Measurements from ENCODE around the gene SF3B4. TPM values are rescaled to one million over a fixed set of nuclear protein-coding genes. Genes with fewer than 3 reads are reported as not detected.

The SF3B4 gene
- total and polyA plus RNA-seq, 2 of the 13 experiments (the other 11 are each of a cell fraction or from before 2014, with no cell fraction given), result 13.8 to 14.8 TPM

GRCh38 chr1:149885339-149886120 lies 42.1 kb downstream of the SF3B4 start (continued):
- TF ChIP-seq, protein P1, sequence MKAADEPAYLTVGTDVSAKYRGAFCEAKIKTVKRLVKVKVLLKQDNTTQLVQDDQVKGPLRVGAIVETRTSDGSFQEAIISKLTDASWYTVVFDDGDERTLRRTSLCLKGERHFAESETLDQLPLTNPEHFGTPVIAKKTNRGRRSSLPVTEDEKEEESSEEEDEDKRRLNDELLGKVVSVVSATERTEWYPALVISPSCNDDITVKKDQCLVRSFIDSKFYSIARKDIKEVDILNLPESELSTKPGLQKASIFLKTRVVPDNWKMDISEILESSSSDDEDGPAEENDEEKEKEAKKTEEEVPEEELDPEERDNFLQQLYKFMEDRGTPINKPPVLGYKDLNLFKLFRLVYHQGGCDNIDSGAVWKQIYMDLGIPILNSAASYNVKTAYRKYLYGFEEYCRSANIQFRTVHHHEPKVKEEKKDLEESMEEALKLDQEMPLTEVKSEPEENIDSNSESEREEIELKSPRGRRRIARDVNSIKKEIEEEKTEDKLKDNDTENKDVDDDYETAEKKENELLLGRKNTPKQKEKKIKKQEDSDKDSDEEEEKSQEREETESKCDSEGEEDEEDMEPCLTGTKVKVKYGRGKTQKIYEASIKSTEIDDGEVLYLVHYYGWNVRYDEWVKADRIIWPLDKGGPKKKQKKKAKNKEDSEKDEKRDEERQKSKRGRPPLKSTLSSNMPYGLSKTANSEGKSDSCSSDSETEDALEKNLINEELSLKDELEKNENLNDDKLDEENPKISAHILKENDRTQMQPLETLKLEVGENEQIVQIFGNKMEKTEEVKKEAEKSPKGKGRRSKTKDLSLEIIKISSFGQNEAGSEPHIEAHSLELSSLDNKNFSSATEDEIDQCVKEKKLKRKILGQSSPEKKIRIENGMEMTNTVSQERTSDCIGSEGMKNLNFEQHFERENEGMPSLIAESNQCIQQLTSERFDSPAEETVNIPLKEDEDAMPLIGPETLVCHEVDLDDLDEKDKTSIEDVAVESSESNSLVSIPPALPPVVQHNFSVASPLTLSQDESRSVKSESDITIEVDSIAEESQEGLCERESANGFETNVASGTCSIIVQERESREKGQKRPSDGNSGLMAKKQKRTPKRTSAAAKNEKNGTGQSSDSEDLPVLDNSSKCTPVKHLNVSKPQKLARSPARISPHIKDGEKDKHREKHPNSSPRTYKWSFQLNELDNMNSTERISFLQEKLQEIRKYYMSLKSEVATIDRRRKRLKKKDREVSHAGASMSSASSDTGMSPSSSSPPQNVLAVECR (CRISPR knock-in tag; IDR thresholded peaks at IDR 0.05; ENCODE audit: borderline replicate concordance), result peak; percentile 14; the same call in 1 of the 2 replicates
- TF ChIP-seq RBFOX2 (IDR thresholded peaks at IDR 0.05; ENCODE audit: low read depth, low read length) (peak; percentile 75; the same call in 1 of the 2 replicates), KLF12 (CRISPR knock-in tag; IDR thresholded peaks at IDR 0.05; ENCODE audit: borderline replicate concordance) (0 out of 2 replicates have a peak, but pooled peaks have one; percentile 11), ZNF883 (CRISPR knock-in tag; IDR thresholded peaks at IDR 0.05; ENCODE audit: not compliant biosample characterization) (peak; percentile 38), THAP11 (CRISPR knock-in tag; IDR thresholded peaks at IDR 0.05) (0 out of 2 replicates have a peak, but pooled peaks have one; percentile 4), REXO4 (CRISPR knock-in tag; IDR thresholded peaks at IDR 0.05; ENCODE audit: borderline replicate concordance) (no peak), ZNF670 (CRISPR knock-in tag; IDR thresholded peaks at IDR 0.05; ENCODE audit: borderline replicate concordance) (0 out of 2 replicates have a peak, but pooled peaks have one; percentile 32), TFAP4 (IDR thresholded peaks at IDR 0.05; ENCODE audit: borderline replicate concordance, low read depth) (peak; percentile 22; the same call in 1 of the 2 replicates), TSC22D2 (CRISPR knock-in tag; IDR thresholded peaks at IDR 0.05; ENCODE audit: borderline replicate concordance) (0 out of 2 replicates have a peak, but pooled peaks have one; percentile 10), NFYC (CRISPR knock-in tag; IDR thresholded peaks at IDR 0.05) (peak; percentile 70), ZNF878 (CRISPR knock-in tag; IDR thresholded peaks at IDR 0.05) (0 out of 2 replicates have a peak, but pooled peaks have one; percentile 25), NPAS2 (CRISPR knock-in tag; IDR thresholded peaks at IDR 0.05; ENCODE audit: borderline replicate concordance) (no peak), ZSCAN30 (CRISPR knock-in tag; IDR thresholded peaks at IDR 0.05) (no peak), ZNF614 (CRISPR knock-in tag; IDR thresholded peaks at IDR 0.05; ENCODE audit: borderline replicate concordance) (0 out of 2 replicates have a peak, but pooled peaks have one; percentile 26), ZNF142 (CRISPR knock-in tag; IDR thresholded peaks at IDR 0.05) (0 out of 2 replicates have a peak, but pooled peaks have one; percentile 7), HNRNPL (IDR thresholded peaks at IDR 0.05; ENCODE audit: low read depth, low read length) (no peak; the same call in 1 of the 2 replicates)
- TF ChIP-seq, protein P2, sequence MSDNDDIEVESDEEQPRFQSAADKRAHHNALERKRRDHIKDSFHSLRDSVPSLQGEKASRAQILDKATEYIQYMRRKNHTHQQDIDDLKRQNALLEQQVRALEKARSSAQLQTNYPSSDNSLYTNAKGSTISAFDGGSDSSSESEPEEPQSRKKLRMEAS (IDR thresholded peaks at IDR 0.05), result peak; percentile 40

Data from HepG2 (cell line).